ENCODE results near the gene NT5DC1. TPM values are rescaled to one million over a fixed set of nuclear protein-coding genes. Genes with fewer than 3 reads are reported as not detected.

NT5DC1 gene
- total RNA-seq, 1 experiment from 2014 or later: 63.7 TPM

GRCh38 chr6:116239856-116240255 lies 139.2 kb downstream of the NT5DC1 start:
- ChIA-PET POLR2A (no interaction called here), CTCF (no interaction called here), RAD21 (ENCODE audit: low non-redundant PET in 1 of 2, low total read pairs in 2 of 2, uncharacterized antibody in 2 of 2, unreplicated experiment in 2 of 2) (no interaction called here)
- H3K4me3 ChIP-seq (replicated peaks in 1 of 2; ENCODE audit: low read depth in 1 of 2, low read length in 2 of 2): no peak overlapping the region
- H3K36me3 ChIP-seq (ENCODE audit: control insufficient read depth in 1 of 2, insufficient read depth in 2 of 2, low read length in 2 of 2): 0 out of 4 replicates have a peak, but pooled peaks cover 0 to 4% of the 10 kb centered on the region in 2 experiments
- no peaks in the 10 kb centered on the region for H3K79me2 ChIP-seq (ENCODE audit: insufficient read depth, low read length)
- H3K9me2 ChIP-seq (ENCODE audit: insufficient read depth): no peaks in the 10 kb centered on the region
- DNase-seq (ENCODE audit: low read depth, low spot score) (no peak), ATAC-seq (no peak)
- H3K4me1 ChIP-seq (ENCODE audit: control insufficient read depth in 1 of 2, insufficient read depth in 2 of 2, low read length in 2 of 2): no peaks in the 10 kb centered on the region
- no peak overlapping the region for H3K4me2 ChIP-seq (ENCODE audit: low read length)
- H2AFZ ChIP-seq (ENCODE audit: low read depth, low read length, poor library complexity, severe bottlenecking): no peak overlapping the region
- H3K27me3 ChIP-seq (ENCODE audit: insufficient read depth, low read length): no peaks in the 10 kb centered on the region
- no peaks in the 10 kb centered on the region for H4K20me1 ChIP-seq (ENCODE audit: insufficient read depth)
- TF ChIP-seq CBX3 (IDR thresholded peaks at IDR 0.05; ENCODE audit: low read depth) (no peak), SRF (IDR thresholded peaks at IDR 0.05; ENCODE audit: low read depth) (no peak), JUND (IDR thresholded peaks at IDR 0.05) (no peak), FOSL1 (IDR thresholded peaks at IDR 0.05; ENCODE audit: low read depth) (no peak), ZBTB33 (IDR thresholded peaks at IDR 0.05; ENCODE audit: extremely low read depth, insufficient replicate concordance, low read length) (no peak), RAD21 (IDR thresholded peaks at IDR 0.05; ENCODE audit: low read depth) (no peak), ATF3 (IDR thresholded peaks at IDR 0.05) (no peak), TCF7L2 (IDR thresholded peaks at IDR 0.05; ENCODE audit: borderline replicate concordance, extremely low read depth, insufficient read depth, insufficient read length) (no peak), SP1 (IDR thresholded peaks at IDR 0.05; ENCODE audit: low read depth) (no peak), ELF1 (IDR thresholded peaks at IDR 0.05; ENCODE audit: borderline replicate concordance, low read depth) (no peak), ZFX (IDR thresholded peaks at IDR 0.05) (no peak), CEBPB (IDR thresholded peaks at IDR 0.05; ENCODE audit: low read depth) (no peak)
- no peaks in the 10 kb centered on the region for H3K9me3 ChIP-seq (ENCODE audit: control insufficient read depth in 1 of 2, insufficient read depth in 1 of 2, low read depth in 1 of 2, low read length in 2 of 2)
- intact Hi-C loops (cut with micrococcal nuclease): no loop called here
- no TSS peak for BruUV-seq (replicated peaks)
- H3K9ac ChIP-seq (ENCODE audit: low read length): no peak overlapping the region
- H3K27ac ChIP-seq (ENCODE audit: low read depth, low read length): no peak overlapping the region
